Peyer's patch (tissue), 4 donors: Measurements from ENCODE around the gene MRPL37. TPM values are rescaled to one million over a fixed set of nuclear protein-coding genes. Genes with fewer than 3 reads are reported as not detected.

Experiments used
- DNase-seq, 3 donors: peaks; one replicate each; pipeline ENCODE4 v3.0.0-alpha.2; 2017 to 2019
- H3K27ac ChIP-seq, 4 donors: fragments of 200-600 bp; sonication (generic); one replicate each; pipeline ENCODE4 v1.5.1; 2016 to 2019
- H3K27me3 ChIP-seq, 2 donors: fragments of 200-600 bp; sonication (generic); one replicate each; pipeline ENCODE4 v1.5.1; 2019
- H3K36me3 ChIP-seq, 3 donors: fragments of 200-600 bp; sonication (generic); one replicate each; pipeline ENCODE4 v1.5.1; 2016 to 2019
- H3K4me1 ChIP-seq, 4 donors: fragments of 200-600 bp; sonication (generic); one replicate each; pipeline ENCODE4 v1.5.1; 2016 to 2019
- H3K4me3 ChIP-seq, 4 donors: fragments of 200-600 bp; sonication (generic); 1 replicate in 3 of 4; 2 replicates in 1 of 4; pipeline ENCODE4 v1.5.1; 2016 to 2019; ENCODE audit warnings: mild to moderate bottlenecking in 1 of 4
- H3K9me3 ChIP-seq, 4 donors: fragments of 200-600 bp; sonication (generic); one replicate each; pipeline ENCODE4 v1.5.1; 2016 to 2019; ENCODE audit warnings: mild to moderate bottlenecking in 1 of 4
- CTCF ChIP-seq, 6 experiments: fragments of 450-650 bp in 4 of 6; fragments of 200-600 bp in 2 of 6; sonication (generic) in 1 of 6; IDR thresholded peaks; one replicate each; pipeline ENCODE4 v1.5.1; 2017 to 2019; ENCODE audit warnings: antibody characterized with exemption in 6 of 6, mild to moderate bottlenecking in 3 of 6, moderate library complexity in 1 of 6
- POLR2A ChIP-seq, 2 donors: fragments of 450-650 bp; IDR thresholded peaks; one replicate each; pipeline ENCODE4 v1.5.1; 2017; ENCODE audit warnings: antibody characterized with exemption in 2 of 2, mild to moderate bottlenecking in 2 of 2, moderate library complexity in 2 of 2
- total RNA-seq, 4 donors: library from RNA; depleted of rRNA; stranded (reverse); fragments of >200 nt; gene quantifications; one replicate each; pipeline ENCODE4 v1.1.0, GENCODE V29; 2016

The MRPL37 gene
- total RNA-seq, 4 donors from 2014 or later: 52.8 to 58.3 (median 54.5) TPM

- Histone ChIP-seq H3K36me3 (no peaks in the 10 kb centered on the region), H3K4me1 (peaks cover 0 to 6% (median 0%) of the 10 kb centered on the region in 4 donors), H3K4me3 (no peak overlapping the region), H3K27ac (no peak overlapping the region), H3K27me3 (no peaks in the 10 kb centered on the region), H3K9me3 (no peaks in the 10 kb centered on the region)
- DNase-seq: no peak
- TF ChIP-seq CTCF (IDR thresholded peaks at IDR 0.05) (no peak), POLR2A (IDR thresholded peaks at IDR 0.05) (no peak)
Observed at GRCh38 chr1:54156201-54156600, 43.8 kb upstream of the MRPL37 start.

- TF ChIP-seq POLR2A (IDR thresholded peaks at IDR 0.05) (no peak), CTCF (IDR thresholded peaks at IDR 0.05) (no peak)
- no peak overlapping the region for H3K27ac ChIP-seq
- peaks cover 0 to 6% (median 0%) of the 10 kb centered on the region in 4 donors for H3K4me1 ChIP-seq
- H3K4me3 ChIP-seq: no peak overlapping the region
- no peaks in the 10 kb centered on the region for H3K9me3 ChIP-seq
- no peak for DNase-seq
- no peaks in the 10 kb centered on the region for H3K36me3 ChIP-seq
- no peaks in the 10 kb centered on the region for H3K27me3 ChIP-seq
Observed at GRCh38 chr1:54156986-54157385, 43.0 kb upstream of the MRPL37 start.

GRCh38 chr1:54157401-54157800, 42.6 kb upstream of the MRPL37 start:
- DNase-seq: no peak
- H3K27me3 ChIP-seq: no peaks in the 10 kb centered on the region
- no peaks in the 10 kb centered on the region for H3K9me3 ChIP-seq

GRCh38 chr1:54158071-54158470, 41.9 kb upstream of the MRPL37 start:
- Histone ChIP-seq H3K27me3 (no peaks in the 10 kb centered on the region), H3K36me3 (no peaks in the 10 kb centered on the region), H3K4me1 (peaks cover 0 to 10% (median 0%) of the 10 kb centered on the region in 4 donors), H3K4me3 (no peak overlapping the region), H3K27ac (no peak overlapping the region), H3K9me3 (no peaks in the 10 kb centered on the region)
- no peak for TF ChIP-seq POLR2A (IDR thresholded peaks at IDR 0.05)
- no peak for TF ChIP-seq CTCF (IDR thresholded peaks at IDR 0.05)
- peak in 2 of 3 donors; percentile 54 to 57 for DNase-seq

More at GRCh38 chr1:54157401-54157800, 42.6 kb upstream of the MRPL37 start:
- TF ChIP-seq POLR2A (IDR thresholded peaks at IDR 0.05) (no peak), CTCF (IDR thresholded peaks at IDR 0.05) (no peak)
- H3K4me3 ChIP-seq: no peak overlapping the region
- H3K27ac ChIP-seq: no peak overlapping the region
- H3K4me1 ChIP-seq: peaks cover 0 to 6% (median 0%) of the 10 kb centered on the region in 4 donors
- no peaks in the 10 kb centered on the region for H3K36me3 ChIP-seq

GRCh38 chr1:54159733-54160316, 40.1 kb upstream of the MRPL37 start:
- Histone ChIP-seq H3K27me3 (no peaks in the 10 kb centered on the region), H3K36me3 (no peaks in the 10 kb centered on the region), H3K4me1 (peaks cover 0 to 13% (median 0%) of the 10 kb centered on the region in 4 donors), H3K27ac (no peak overlapping the region), H3K4me3 (no peak overlapping the region), H3K9me3 (no peaks in the 10 kb centered on the region)
- DNase-seq: no peak
- no peak for TF ChIP-seq POLR2A (IDR thresholded peaks at IDR 0.05)
- TF ChIP-seq CTCF (IDR thresholded peaks at IDR 0.05): no peak
